Middle frontal gyrus (tissue), 1 donor: Measurements from ENCODE around the gene CASK.
"Not testable (repeated sequence)": the region's sequence is repeated elsewhere in the genome, so short reads cannot be mapped to it uniquely, and the experiment has no call there.

Experiments used
- DNase-seq: peaks from one replicate; pipeline ENCODE4 v3.0.0-alpha.2; 2015; ENCODE audit warnings: low spot score; ENCODE audit errors: extremely low spot score

Gene CASK

DNA sequence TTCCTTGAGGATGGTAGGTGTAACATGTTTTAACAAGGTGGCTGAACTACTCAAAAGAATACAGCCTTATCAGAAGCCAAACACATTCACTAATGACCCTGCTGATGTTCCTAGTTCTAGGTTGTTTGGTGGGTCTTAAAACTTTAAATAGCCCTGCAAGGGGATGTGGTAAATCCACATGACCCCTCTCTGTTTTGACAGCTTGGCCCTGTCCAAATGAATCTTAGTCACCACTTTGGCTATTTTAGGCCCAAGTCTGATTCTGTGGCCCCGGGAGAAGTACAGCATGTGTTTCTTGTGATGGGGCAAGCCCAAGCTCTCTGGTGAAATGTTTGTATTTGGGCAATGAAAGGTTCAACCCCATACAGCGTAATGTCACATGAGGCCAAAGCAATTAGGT is 289.1 kb downstream of the CASK start:
- no peak for DNase-seq

DNA sequence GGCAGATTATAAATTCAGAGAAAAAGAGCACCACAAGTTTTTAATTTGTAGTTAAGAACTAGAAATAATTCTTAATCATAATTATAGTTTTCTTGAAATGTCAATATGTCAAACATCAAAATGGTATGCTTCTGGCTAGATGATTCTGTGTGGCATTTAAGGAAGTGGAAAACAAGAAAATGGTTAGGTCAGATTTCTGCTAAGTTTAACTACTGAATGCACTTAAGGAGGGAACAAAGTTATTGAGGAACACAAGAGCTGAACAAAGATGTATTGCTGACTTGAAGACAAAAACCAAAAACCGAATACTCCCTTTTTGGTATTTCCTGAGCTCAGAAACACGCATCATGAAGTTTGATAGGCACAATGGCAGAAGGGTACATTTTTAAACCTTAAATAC is 293.3 kb downstream of the CASK start:
- DNase-seq = no peak

DNA sequence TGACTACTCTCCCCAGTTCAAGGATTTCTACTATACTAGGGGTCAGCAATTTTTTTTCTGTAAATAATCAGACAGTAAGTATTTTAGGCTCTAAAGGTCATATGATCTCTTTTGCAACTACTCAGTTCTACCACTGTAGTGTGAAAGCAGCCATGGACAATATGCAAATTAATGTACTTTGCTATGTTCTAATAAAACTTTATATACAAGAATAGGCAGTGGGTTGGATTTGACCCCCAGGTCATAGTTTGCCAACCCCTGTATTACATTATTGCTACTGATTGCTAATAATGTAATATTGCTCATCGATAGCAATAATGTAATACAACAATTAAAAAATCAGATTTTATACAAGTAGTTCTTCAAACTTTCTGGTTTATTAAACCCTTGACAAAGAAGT is 293.8 kb downstream of the CASK start:
- DNase-seq = no peak

DNA sequence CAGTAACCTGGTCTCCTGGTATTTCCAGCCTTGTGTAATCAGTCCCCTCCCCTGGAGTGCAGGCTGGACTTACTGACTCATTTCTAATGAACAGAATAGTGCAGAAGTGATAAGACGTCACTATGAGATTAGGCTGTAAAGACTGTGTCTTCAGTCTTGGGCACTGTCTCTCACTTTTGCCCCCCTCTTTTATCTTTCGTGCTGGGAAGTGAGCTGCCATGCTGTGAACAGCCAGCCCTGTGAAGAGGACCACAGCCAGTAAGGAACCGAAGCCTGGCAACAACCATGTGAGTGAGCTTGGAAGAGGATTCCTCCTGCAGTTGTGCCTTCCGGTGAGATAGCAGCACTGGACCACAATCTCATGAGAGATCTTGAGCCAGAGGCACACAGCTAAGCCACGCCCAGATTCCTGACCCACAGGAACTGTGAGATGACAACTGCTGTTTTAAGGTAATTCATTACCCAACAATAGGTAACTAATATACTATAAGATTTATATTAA is 302.1 kb downstream of the CASK start:
- DNase-seq = no peak

DNA sequence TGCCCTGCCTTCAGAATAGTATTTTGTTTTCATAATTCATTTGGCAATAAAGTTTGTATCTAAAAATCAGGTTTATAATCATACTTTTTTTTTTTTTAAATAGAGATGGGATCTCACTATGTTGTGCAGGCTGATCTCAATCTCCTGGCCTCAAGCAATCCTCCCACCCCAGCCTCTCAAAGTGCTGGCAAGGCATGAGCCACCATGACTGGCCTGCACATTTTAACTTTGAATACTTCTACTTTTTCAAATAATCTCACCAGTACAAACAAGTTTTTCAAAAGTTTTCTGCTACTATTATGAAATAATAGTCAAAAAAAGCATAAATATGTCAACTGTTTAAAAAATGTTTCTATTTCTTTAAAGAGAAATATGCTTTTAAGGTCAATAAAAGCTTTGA is 304.1 kb downstream of the CASK start:
- DNase-seq = no peak

DNA sequence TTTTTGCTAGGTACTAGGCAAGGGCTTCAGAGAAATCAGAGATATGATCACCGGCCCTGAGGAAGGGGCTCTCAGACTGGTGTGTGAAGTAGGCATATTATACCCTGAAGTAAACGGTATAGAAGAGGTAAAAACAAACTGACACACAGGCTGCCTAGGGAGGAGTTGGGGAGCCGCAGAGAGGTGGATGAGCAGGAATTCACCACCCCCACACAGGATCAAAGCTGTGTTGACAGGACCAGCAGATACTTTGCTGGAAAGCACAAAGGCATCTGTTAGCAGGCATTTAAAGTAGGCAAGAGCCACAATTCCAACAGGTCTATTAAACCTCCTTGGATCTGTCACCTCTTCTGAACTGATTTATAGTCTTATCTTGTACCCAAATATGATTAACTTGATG is 306.4 kb downstream of the CASK start:
- DNase-seq = no peak

DNA sequence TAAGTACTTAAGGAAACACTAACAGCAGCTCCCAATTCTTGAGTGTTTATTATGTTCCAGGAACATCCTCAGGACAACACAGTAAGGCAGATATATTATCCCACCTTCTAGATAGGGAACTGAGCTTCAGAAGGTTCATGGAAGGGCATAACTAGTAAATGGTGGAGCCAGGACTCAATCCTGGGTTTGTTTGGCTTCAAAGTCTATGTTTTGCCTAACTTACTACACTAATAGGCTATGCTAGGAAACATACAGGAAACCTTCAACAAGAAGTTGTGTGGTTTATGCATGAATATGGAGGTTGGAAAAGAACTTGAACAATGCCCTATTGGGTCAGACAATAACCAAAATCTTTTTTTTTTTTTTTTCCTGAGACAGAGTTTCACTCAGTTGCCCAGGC is 307.1 kb downstream of the CASK start:
- no peak for DNase-seq

DNA sequence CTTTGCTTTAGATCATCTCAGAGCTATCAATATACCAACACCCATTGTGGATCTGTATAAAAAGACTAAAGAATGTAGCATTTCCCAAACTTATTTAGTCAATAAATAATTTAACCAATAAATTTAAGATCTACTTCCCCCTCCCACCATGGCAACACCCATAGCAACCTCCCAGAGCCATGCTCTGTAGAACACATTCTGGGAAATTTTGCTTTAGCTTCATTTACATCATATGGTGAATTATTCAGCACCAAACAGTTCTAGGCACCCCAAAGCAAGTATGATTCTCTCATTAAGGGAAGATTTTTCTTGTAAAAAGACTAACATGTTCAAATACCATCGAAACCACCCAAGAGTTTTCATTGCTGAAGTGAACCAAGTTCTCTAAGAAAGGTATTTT is 315.1 kb downstream of the CASK start:
- DNase-seq = no peak

DNA sequence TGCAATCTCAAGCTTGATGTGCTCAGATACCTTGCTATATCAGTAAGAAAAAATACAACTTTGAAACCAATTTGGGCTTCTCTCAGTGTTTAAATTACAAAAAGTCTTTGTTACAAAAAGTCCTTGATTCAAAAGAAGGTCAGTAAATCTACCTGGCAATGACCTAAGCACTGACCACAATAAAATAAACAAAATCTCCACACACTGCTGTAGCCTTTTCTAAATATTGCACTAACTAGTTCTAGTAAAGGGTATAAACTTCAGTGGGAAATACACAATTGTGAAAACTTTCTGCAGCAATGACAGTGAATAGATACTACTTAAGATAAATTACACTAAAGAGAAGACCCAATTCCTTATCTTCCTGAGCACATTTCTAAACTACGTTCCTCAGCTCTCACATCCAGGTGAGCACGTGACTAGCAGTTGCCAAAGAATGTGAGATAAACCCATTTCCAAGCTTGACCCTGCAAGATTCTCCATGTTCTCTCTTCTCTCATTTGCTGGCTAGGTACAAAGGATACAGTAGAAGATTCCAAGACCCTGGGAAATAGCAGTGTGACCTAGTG is 316.0 kb downstream of the CASK start:
- no peak for DNase-seq

DNA sequence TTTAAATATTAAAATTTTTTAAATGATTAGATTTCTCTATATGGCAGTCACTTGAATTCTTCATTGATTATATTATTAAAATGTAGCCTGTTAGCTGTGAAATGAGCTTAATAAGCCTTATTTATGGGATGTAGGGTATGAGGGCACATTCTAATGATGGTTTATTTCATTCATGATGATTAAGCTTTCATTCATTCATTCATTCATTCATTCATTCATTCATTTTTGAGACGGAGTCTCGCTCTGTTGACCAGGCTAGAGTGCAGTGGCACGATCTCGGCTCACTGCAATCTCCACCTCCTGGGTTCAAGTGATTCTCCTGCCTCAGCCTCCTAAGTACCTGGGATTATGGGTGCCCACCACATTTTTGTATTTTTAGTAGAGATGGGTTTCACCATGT is 317.3 kb downstream of the CASK start:
- not testable (repeated sequence) for DNase-seq

DNA sequence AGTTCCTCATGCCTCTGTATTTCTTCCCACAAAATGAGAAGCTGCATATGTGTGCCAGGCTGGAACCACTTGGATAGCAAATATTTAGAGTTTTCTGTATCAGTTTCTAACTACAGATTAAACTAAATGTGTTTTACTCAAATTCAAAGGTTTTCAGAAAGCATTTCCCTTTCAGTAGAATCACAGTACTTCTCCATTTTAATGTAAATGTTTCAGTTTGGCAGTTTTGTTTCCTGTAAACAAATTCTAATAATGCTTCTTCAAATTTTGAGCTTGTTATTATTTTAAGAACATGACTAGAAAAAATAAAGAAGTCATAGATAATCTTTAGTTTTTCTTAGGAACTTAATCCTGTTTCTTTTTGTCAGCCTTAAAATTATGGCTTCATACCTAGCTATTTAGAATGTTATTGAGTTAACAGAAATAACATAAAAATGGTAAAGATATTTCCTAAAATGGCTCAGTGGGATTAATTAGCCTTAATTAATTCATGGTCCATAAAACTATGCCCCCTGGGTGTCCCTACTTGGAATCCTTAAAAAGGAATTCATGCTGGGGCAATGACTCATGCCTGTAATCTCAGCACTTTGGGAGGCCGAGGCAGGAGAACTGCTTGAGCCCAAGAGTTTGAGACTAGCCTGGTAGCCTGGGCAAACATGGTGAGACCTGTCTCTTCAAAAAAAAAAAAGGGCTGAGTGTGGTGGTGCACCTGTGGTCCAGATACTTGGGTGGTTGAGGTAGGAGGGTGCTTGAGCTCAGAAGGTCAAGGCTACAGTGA is 318.4 kb downstream of the CASK start:
- DNase-seq = no peak

DNA sequence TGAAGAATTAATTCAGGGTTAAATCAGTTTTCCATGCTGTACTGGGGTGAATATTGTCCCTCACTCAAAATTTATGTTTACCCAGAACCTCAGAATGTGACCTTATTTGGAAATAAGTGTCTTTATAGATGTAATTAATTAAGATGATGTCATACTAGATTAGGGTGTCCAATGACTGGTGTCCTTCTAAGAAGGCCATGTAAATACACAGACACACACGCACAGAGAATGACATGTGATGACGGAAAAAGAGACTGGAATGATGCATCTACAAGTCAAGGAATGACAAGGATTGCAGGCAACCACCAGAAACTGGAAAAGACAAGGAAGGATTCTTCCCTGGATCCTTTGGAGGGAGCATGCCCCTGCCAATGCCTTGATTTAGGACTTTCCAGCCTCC is 319.2 kb downstream of the CASK start:
- DNase-seq = no peak

DNA sequence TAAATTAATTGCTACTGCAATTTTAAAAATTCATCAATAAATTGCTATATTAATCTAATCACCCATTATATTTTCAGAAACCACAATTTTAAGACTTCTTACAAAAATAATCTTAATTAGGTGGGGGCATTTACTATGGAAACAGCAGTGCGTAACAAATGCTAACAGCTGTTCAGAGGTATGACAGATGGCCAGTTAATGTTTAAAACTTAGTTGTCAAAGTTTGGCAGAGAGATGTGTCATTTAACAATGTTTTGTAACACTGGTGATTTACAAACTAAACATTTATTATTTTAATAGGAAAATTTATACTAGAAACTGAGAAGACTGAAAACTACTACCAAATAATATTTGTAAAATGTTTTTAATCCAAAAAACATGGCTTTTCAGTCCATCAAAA is 319.8 kb downstream of the CASK start:
- DNase-seq = no peak

DNA sequence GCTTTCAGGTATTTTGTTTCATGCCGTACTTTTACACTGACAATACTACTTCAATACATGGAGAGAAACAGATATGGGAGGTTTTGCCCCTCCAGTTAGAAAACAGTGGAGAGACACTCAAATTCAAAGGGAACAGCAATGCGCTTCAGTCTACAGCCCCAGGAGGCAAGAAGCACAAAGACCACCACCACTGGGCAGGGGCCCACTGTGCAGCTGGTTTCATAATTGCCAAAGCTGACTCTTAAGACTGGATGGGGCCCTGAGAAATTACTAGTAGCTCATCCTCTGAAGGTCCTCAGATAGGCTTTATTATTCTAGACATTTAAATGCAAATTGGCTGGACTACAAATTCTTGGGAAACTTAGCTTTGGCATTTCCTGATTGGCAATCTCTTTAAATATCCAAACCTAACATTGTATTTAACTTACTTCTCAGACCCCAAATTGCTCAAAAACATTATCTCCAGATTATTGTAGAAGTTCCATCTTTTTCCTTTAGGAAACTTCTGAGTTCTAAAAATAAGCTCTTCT is 320.5 kb downstream of the CASK start:
- no peak for DNase-seq

DNA sequence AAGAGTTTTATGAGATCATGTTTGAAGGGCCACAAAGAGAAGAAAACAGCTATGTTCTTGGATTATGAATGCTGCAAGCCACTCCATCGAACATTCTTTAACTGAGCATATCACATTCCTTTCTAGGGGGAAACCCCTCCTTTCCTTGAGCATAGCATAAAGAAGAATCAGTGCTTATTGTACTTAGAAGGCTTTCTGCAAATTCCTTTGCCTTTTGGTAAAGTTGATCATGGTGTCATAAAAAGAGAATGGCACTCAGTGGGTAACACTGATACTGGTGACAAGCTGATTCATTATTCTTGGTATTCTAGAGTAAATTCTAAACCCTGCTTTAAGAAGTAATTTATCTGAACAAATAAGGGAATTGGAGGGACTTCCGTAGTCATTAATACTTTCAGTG is 323.1 kb downstream of the CASK start:
- no peak for DNase-seq

DNA sequence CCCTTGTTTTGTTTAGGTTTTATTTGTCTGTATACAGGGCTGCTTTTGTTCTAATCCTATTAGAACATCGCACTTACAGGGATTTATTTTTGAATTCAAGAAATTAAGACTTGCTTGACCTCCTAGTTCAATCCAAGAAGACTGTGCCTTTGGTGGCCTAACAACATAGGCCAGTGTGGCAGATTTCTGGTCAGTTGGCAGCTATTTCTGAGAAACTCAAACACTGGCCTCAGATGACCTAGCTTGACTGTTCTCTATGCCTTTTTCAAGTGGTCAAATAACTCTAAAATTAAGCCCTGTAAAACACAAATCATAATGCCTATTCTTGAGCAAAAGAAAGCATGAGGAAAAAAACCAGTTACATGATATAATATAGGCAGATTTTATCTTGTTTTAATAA is 323.8 kb downstream of the CASK start:
- no peak for DNase-seq

DNA sequence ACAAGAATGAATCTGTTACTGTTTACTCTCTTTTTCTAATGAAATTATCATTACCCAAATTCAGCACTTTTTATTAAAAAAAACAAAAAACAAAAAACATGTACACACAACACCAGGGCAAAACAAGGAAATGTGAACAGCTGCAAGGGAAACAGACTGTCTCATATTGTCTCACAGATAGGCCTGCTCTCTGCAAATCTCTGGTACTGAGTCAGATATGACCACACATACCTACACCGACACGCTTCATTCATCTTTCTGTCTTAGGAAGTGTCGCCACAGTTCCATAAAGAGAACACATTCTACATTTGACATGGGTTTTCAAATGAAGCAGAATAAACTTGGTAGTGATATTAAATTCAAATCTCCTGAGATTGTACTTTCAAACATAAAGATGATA is 326.8 kb downstream of the CASK start:
- DNase-seq = no peak

DNA sequence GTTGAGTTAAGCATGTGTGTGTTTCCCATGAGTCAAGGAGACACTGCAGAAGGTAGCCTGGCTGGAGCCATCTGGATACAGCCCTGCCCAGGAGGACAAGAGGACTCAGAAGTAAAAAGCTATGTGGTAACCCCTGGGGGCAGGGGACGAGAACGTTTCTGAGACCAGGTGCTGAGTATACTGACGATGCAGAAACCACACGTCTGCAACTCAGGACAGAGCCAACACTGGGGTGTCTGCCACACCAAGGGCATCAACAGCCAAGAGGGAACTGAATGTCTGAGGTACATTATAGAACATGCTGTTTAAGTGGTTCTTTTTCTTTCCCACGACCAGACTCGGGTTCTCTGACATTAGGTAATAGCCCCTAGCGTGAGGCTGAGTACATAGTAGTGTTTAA is 328.7 kb downstream of the CASK start:
- DNase-seq = no peak

DNA sequence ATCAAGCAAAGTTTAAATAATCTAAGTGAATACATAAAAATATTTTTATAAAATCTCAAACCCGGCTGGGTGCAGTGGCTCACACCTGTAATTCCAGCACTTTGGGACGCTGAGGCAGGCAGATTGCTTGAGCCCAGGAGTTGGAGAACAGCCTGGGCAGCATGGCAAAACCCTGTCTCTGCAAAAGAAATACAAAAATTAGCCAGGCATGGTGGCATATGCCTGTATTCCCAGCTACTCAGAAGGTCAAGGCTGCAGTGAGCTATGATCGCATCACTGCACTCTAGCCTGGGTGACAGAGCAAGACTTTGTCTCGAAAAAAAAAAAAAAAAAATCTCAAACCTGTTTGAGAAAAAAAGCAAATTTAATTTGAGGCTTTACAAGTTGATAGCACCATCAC is 331.4 kb downstream of the CASK start:
- DNase-seq = no peak

DNA sequence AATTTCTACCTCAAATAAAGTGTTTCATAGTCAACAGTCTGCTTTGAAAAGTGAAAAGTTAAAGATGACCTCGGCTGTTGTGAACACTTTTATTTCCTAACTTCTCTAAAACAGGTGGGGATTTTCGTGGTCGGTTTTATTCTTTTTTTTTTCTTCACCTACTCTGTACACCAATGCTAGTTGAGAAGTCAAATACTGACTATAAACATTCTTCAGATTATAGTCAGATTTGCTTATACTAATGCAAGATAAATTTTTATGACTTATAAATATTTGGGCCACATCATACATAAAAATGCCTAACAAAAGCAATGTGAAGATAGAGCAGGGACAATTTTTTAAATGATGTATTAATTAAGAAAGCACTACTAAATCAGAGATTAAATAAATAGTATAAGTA is 332.7 kb downstream of the CASK start:
- DNase-seq = no peak

DNA sequence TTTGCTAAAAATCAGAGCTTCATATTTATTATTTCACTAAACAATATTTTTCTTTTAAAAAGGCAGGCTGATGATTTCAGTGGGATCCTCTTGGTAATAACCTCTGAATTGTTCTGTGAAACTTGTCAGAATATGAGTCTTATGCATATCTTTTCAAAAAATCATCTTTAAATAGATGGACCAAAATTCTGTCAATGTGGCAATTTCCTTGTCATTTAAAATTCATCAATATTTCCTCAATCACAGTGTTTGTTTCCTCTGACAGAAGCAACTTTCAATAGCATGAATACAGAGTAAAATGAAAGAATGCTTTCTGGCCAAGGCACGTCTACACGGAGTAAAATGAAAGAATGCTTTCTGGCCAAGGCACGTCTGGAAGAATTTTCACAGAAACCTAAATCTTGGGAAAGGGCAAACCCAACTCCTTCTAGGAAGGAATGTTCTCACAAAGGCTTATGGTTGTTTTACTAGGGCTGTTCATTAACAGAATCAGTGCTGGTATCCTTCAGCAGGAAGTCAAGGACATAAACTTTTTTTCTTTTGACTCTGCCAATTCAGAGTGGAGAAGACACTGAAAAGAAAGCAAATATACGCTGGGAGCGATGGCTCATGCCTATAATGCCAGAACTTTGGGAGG is 333.6 kb downstream of the CASK start:
- no peak for DNase-seq

DNA sequence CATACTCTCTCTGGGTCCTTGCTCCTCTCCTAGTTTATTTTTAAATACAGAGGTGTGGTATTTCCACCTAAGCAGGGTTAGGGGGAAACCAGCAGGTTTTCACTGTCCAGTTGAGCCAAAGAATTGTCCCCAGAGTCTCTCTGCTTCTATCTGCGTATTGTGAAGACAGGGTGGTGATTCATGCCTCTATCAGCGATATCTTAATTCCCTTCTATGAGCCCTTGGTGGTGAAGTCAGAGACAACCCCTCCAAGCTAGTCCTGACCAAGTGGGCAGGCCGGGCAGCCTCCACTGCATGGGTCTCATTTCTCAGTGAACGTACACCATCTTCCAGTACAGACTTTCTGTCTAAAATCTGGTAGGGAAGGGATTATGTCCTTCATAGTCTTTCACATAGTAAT is 335.1 kb downstream of the CASK start:
- no peak for DNase-seq
